ENCODE results near the gene ZBTB40.

Gene ZBTB40

GRCh38 chr1:22566161-22566560 is 114.5 kb downstream of the ZBTB40 start:
- DNase-seq (ENCODE audit: low read depth) = no peak
- Histone ChIP-seq H3K9ac (ENCODE audit: low read length) (no peak overlapping the region), H3K27me3 (replicated peaks; ENCODE audit: control insufficient read depth, insufficient read depth, low read length) (peaks cover 67% of the 10 kb centered on the region), H3K9me3 (ENCODE audit: control insufficient read depth, low read length) (no peaks in the 10 kb centered on the region), H3K4me1 (ENCODE audit: control insufficient read depth, insufficient read depth, low read length) (no peaks in the 10 kb centered on the region), H3K4me3 (ENCODE audit: low read length) (no peak overlapping the region), H3K36me3 (ENCODE audit: control insufficient read depth, insufficient read depth, low read length, severe bottlenecking) (no peaks in the 10 kb centered on the region)

GRCh38 chr1:22567197-22567596 is 115.5 kb downstream of the ZBTB40 start:
- Histone ChIP-seq H3K4me1 (ENCODE audit: control insufficient read depth, insufficient read depth, low read length) (no peaks in the 10 kb centered on the region), H3K9me3 (ENCODE audit: control insufficient read depth, low read length) (no peaks in the 10 kb centered on the region), H3K4me3 (ENCODE audit: low read length) (no peak overlapping the region), H3K9ac (ENCODE audit: low read length) (no peak overlapping the region), H3K36me3 (ENCODE audit: control insufficient read depth, insufficient read depth, low read length, severe bottlenecking) (no peaks in the 10 kb centered on the region), H3K27me3 (replicated peaks; ENCODE audit: control insufficient read depth, insufficient read depth, low read length) (peaks cover 63% of the 10 kb centered on the region)
- DNase-seq (ENCODE audit: low read depth) = no peak

- Histone ChIP-seq H3K9ac (ENCODE audit: low read length) (no peak overlapping the region), H3K4me1 (ENCODE audit: control insufficient read depth, insufficient read depth, low read length) (no peaks in the 10 kb centered on the region), H3K4me3 (ENCODE audit: low read length) (no peak overlapping the region), H3K9me3 (ENCODE audit: control insufficient read depth, low read length) (no peaks in the 10 kb centered on the region), H3K27me3 (replicated peaks; ENCODE audit: control insufficient read depth, insufficient read depth, low read length) (peaks cover 63% of the 10 kb centered on the region), H3K36me3 (ENCODE audit: control insufficient read depth, insufficient read depth, low read length, severe bottlenecking) (no peaks in the 10 kb centered on the region)
- DNase-seq (ENCODE audit: low read depth) = no peak
Measured at GRCh38 chr1:22567994-22568393, 116.3 kb downstream of the ZBTB40 start.

GRCh38 chr1:22569269-22569668 is 117.6 kb downstream of the ZBTB40 start:
- H3K4me1 ChIP-seq (ENCODE audit: control insufficient read depth, insufficient read depth, low read length) = no peaks in the 10 kb centered on the region
- no peaks in the 10 kb centered on the region for H3K9me3 ChIP-seq (ENCODE audit: control insufficient read depth, low read length)
- no peak overlapping the region for H3K4me3 ChIP-seq (ENCODE audit: low read length)
- no peaks in the 10 kb centered on the region for H3K36me3 ChIP-seq (ENCODE audit: control insufficient read depth, insufficient read depth, low read length, severe bottlenecking)
- DNase-seq (ENCODE audit: low read depth) = no peak
- H3K9ac ChIP-seq (ENCODE audit: low read length) = no peak overlapping the region
- H3K27me3 ChIP-seq (replicated peaks; ENCODE audit: control insufficient read depth, insufficient read depth, low read length) = peaks cover 65% of the 10 kb centered on the region

GRCh38 chr1:22570140-22570909 is 118.7 kb downstream of the ZBTB40 start:
- no peak overlapping the region for H3K9ac ChIP-seq (ENCODE audit: low read length)
- H3K36me3 ChIP-seq (ENCODE audit: control insufficient read depth, insufficient read depth, low read length, severe bottlenecking) = no peaks in the 10 kb centered on the region
- no peaks in the 10 kb centered on the region for H3K4me1 ChIP-seq (ENCODE audit: control insufficient read depth, insufficient read depth, low read length)
- no peak for DNase-seq (ENCODE audit: low read depth)
- no peaks in the 10 kb centered on the region for H3K9me3 ChIP-seq (ENCODE audit: control insufficient read depth, low read length)
- H3K27me3 ChIP-seq (replicated peaks; ENCODE audit: control insufficient read depth, insufficient read depth, low read length) = peaks cover 70% of the 10 kb centered on the region
- no peak overlapping the region for H3K4me3 ChIP-seq (ENCODE audit: low read length)

GRCh38 chr1:22572818-22573217 is 121.2 kb downstream of the ZBTB40 start:
- H3K4me3 ChIP-seq (ENCODE audit: low read length) = no peak overlapping the region
- H3K9me3 ChIP-seq (ENCODE audit: control insufficient read depth, low read length) = no peaks in the 10 kb centered on the region
- H3K9ac ChIP-seq (ENCODE audit: low read length) = no peak overlapping the region
- no peaks in the 10 kb centered on the region for H3K4me1 ChIP-seq (ENCODE audit: control insufficient read depth, insufficient read depth, low read length)
- no peak for DNase-seq (ENCODE audit: low read depth)
- no peaks in the 10 kb centered on the region for H3K36me3 ChIP-seq (ENCODE audit: control insufficient read depth, insufficient read depth, low read length, severe bottlenecking)
- peaks cover 56% of the 10 kb centered on the region for H3K27me3 ChIP-seq (replicated peaks; ENCODE audit: control insufficient read depth, insufficient read depth, low read length)

- Histone ChIP-seq H3K4me1 (ENCODE audit: control insufficient read depth, insufficient read depth, low read length) (no peaks in the 10 kb centered on the region), H3K9ac (ENCODE audit: low read length) (no peak overlapping the region), H3K36me3 (ENCODE audit: control insufficient read depth, insufficient read depth, low read length, severe bottlenecking) (no peaks in the 10 kb centered on the region), H3K27me3 (replicated peaks; ENCODE audit: control insufficient read depth, insufficient read depth, low read length) (peaks cover 52% of the 10 kb centered on the region), H3K9me3 (ENCODE audit: control insufficient read depth, low read length) (no peaks in the 10 kb centered on the region), H3K4me3 (ENCODE audit: low read length) (no peak overlapping the region)
- DNase-seq (ENCODE audit: low read depth) = no peak
Measured at GRCh38 chr1:22573237-22573636, 121.6 kb downstream of the ZBTB40 start.

GRCh38 chr1:22575532-22576149 is 124.0 kb downstream of the ZBTB40 start:
- no peak for DNase-seq (ENCODE audit: low read depth)
- Histone ChIP-seq H3K9ac (ENCODE audit: low read length) (no peak overlapping the region), H3K36me3 (ENCODE audit: control insufficient read depth, insufficient read depth, low read length, severe bottlenecking) (no peaks in the 10 kb centered on the region), H3K27me3 (replicated peaks; ENCODE audit: control insufficient read depth, insufficient read depth, low read length) (peaks cover 48% of the 10 kb centered on the region), H3K4me1 (ENCODE audit: control insufficient read depth, insufficient read depth, low read length) (no peaks in the 10 kb centered on the region), H3K9me3 (ENCODE audit: control insufficient read depth, low read length) (no peaks in the 10 kb centered on the region), H3K4me3 (ENCODE audit: low read length) (no peak overlapping the region)

GRCh38 chr1:22576150-22576544 is 124.5 kb downstream of the ZBTB40 start:
- Histone ChIP-seq H3K9me3 (ENCODE audit: control insufficient read depth, low read length) (no peaks in the 10 kb centered on the region), H3K9ac (ENCODE audit: low read length) (no peak overlapping the region), H3K27me3 (replicated peaks; ENCODE audit: control insufficient read depth, insufficient read depth, low read length) (peaks cover 48% of the 10 kb centered on the region), H3K36me3 (ENCODE audit: control insufficient read depth, insufficient read depth, low read length, severe bottlenecking) (no peaks in the 10 kb centered on the region), H3K4me1 (ENCODE audit: control insufficient read depth, insufficient read depth, low read length) (no peaks in the 10 kb centered on the region), H3K4me3 (ENCODE audit: low read length) (no peak overlapping the region)
- no peak for DNase-seq (ENCODE audit: low read depth)

GRCh38 chr1:22576617-22577016 is 125.0 kb downstream of the ZBTB40 start:
- peaks cover 48% of the 10 kb centered on the region for H3K27me3 ChIP-seq (replicated peaks; ENCODE audit: control insufficient read depth, insufficient read depth, low read length)
- H3K9ac ChIP-seq (ENCODE audit: low read length) = no peak overlapping the region
- no peaks in the 10 kb centered on the region for H3K36me3 ChIP-seq (ENCODE audit: control insufficient read depth, insufficient read depth, low read length, severe bottlenecking)
- DNase-seq (ENCODE audit: low read depth) = no peak
- H3K9me3 ChIP-seq (ENCODE audit: control insufficient read depth, low read length) = no peaks in the 10 kb centered on the region
- H3K4me3 ChIP-seq (ENCODE audit: low read length) = no peak overlapping the region
- no peaks in the 10 kb centered on the region for H3K4me1 ChIP-seq (ENCODE audit: control insufficient read depth, insufficient read depth, low read length)

GRCh38 chr1:22578732-22579361 is 127.2 kb downstream of the ZBTB40 start:
- Histone ChIP-seq H3K4me1 (ENCODE audit: control insufficient read depth, insufficient read depth, low read length) (no peaks in the 10 kb centered on the region), H3K9me3 (ENCODE audit: control insufficient read depth, low read length) (no peaks in the 10 kb centered on the region), H3K9ac (ENCODE audit: low read length) (no peak overlapping the region), H3K27me3 (replicated peaks; ENCODE audit: control insufficient read depth, insufficient read depth, low read length) (peaks cover 53% of the 10 kb centered on the region), H3K36me3 (ENCODE audit: control insufficient read depth, insufficient read depth, low read length, severe bottlenecking) (no peaks in the 10 kb centered on the region), H3K4me3 (ENCODE audit: low read length) (no peak overlapping the region)
- no peak for DNase-seq (ENCODE audit: low read depth)
